ENCODE data around the gene TRPM2.

DNA sequence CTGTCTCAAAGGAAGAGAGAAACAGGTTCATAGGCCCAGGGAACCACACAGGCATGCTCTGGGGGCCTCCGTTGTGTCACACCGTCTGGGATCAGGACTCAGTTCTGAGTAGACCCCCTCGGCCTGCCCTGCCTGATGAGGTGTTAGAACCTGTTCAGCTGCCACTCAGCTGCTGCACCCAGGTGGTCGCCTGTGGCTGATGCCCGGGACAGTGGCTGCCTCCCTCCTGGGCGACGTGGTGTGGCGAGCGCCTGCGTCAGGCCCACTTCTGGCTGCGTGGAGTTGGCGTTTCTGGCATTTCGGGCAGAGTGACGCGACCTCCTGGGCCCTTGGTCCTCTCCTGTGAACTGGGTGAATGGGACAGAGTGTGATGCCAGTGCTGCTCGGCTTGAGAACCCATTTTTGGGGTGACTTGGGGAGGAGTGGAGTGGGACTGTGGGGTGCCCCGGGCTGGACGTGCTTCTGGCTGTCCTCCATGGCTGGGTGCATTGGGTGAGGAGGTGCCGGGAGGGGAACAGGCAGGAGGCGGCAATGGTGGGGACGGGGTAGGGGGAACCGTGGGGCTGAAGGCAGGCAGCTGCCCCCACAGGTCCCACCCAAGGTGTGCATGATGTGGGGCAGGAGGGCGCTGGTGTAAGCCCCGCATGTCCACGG, 25.1 kb upstream of the TRPM2 start:
- no peak for TF ChIP-seq POLR2A (IDR thresholded peaks at IDR 0.05)
- TF ChIP-seq, protein P1, sequence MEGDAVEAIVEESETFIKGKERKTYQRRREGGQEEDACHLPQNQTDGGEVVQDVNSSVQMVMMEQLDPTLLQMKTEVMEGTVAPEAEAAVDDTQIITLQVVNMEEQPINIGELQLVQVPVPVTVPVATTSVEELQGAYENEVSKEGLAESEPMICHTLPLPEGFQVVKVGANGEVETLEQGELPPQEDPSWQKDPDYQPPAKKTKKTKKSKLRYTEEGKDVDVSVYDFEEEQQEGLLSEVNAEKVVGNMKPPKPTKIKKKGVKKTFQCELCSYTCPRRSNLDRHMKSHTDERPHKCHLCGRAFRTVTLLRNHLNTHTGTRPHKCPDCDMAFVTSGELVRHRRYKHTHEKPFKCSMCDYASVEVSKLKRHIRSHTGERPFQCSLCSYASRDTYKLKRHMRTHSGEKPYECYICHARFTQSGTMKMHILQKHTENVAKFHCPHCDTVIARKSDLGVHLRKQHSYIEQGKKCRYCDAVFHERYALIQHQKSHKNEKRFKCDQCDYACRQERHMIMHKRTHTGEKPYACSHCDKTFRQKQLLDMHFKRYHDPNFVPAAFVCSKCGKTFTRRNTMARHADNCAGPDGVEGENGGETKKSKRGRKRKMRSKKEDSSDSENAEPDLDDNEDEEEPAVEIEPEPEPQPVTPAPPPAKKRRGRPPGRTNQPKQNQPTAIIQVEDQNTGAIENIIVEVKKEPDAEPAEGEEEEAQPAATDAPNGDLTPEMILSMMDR (IDR thresholded peaks at IDR 0.05), result no peak
